Subcutaneous abdominal adipose tissue (tissue), 5 donors: ENCODE data around the gene NALF2.

Experiments
- H3K27ac ChIP-seq: one replicate; pipeline ENCODE4 v1.7.0; 2013; ENCODE audit warnings: low read depth, mild to moderate bottlenecking, inconsistent platforms, low read length, moderate library complexity
- H3K27me3 ChIP-seq, 5 donors: one replicate each; pipeline ENCODE4 v1.7.0; 2013; ENCODE audit warnings: low read length in 5 of 5, inconsistent platforms in 1 of 5; ENCODE audit not compliant: control insufficient read depth in 5 of 5, insufficient read depth in 4 of 5
- H3K36me3 ChIP-seq, 5 donors: one replicate each; pipeline ENCODE4 v1.7.0; 2013; ENCODE audit warnings: low read length in 5 of 5; ENCODE audit not compliant: control insufficient read depth in 5 of 5, insufficient read depth in 5 of 5
- H3K4me1 ChIP-seq, 5 donors: one replicate each; pipeline ENCODE4 v1.7.0; 2013; ENCODE audit warnings: low read length in 5 of 5, mild to moderate bottlenecking in 3 of 5, moderate library complexity in 1 of 5; ENCODE audit not compliant: control insufficient read depth in 5 of 5, insufficient read depth in 5 of 5
- H3K4me3 ChIP-seq, 5 donors: one replicate each; pipeline ENCODE4 v1.7.0; 2013; ENCODE audit warnings: low read length in 5 of 5, low read depth in 1 of 5
- H3K9ac ChIP-seq, 5 donors: one replicate each; pipeline ENCODE4 v1.7.0; 2013; ENCODE audit warnings: low read length in 5 of 5, mild to moderate bottlenecking in 4 of 5, moderate library complexity in 3 of 5
- H3K9me3 ChIP-seq, 5 donors: one replicate each; pipeline ENCODE4 v1.7.0; 2013; ENCODE audit warnings: low read length in 5 of 5; ENCODE audit not compliant: control insufficient read depth in 5 of 5
- donor health status: healthy.
- donor health status: healthy.
- donor health status: healthy.
- donor health status: healthy.
- donor health status: healthy.

The NALF2 gene

DNA sequence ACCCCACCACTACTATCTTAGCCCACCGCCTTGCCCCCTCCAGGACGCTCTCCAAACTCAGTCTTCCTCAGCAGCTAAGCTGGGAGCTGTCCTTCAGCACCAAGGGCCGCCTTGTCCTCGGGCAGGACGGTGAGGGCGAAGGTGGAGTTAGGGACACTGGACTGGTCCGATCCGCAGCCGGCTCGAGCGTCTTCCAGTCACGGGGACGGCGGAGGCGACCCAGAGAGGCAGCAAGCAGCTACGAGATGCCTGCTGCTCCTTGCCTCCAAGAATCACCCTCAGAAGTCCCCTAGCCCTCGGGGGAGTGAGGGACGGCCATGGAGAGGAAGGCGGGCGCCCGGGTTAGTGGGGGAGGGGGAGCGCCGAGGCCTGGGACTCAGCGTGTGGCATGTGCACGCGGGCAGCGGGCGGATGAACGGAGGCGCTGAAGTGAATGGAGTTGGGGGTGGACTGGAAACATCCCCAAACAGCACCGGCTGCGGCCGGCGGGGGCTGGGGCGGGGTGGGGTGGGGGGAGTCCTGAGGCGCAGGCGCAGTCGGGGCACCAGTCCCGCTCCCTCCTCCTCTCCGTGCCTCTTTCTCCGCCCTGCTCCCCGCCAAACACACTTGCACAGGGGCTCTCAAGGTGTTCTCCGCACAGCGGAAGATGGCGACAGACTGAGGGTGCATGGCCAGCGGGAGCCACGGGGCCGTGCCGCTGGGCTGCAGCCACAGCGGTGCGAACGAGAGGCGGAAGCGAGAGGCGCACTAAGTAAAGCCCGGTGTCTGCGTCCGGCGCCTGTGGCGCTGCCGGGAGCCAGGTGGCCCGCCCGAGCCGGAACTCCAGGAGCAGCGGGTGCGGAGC is at the start of gene NALF2:
NALF2 (plus strand) TSS at position 545 of the 844 bp plus-strand sequence. CDS start 957 bp downstream, outside the sequence.
- peaks cover 0 to 15% (median 5%) of the 10 kb centered on the region in 5 donors for H3K9me3 ChIP-seq
- H3K9ac ChIP-seq: no peak within 1 kb of the TSS
- peak within 1 kb of the TSS in 4 of 5 donors; percentile 56 to 66 (median 60) for H3K4me3 ChIP-seq
- no peaks in the 10 kb centered on the region for H3K36me3 ChIP-seq
- H3K27me3 ChIP-seq: peaks cover 0 to 57% (median 47%) of the 10 kb centered on the region in 5 donors
- peaks cover 0 to 16% (median 4%) of the 10 kb centered on the region in 5 donors for H3K4me1 ChIP-seq
- no peak within 1 kb of the TSS for H3K27ac ChIP-seq

DNA sequence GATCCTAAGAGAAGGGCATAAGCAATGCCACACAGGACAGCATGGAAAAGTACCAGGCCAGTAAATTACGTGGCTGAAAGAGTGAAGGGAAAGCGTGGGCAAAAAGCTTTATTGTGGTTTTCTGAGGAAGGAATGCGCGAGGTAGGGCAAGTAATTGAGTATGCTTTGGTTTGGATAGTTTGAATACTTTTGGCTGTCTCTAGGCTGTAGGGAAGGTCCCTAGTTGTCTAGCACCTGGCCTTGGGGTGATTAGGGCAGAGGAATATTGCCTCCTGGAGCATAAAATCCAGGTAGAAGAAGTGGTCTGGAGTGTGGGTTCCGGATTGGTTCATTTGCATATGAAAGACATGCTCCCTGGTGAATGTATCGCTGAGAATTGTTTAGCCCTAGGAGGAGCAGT is 46.4 kb upstream of the NALF2 start:
- Histone ChIP-seq H3K27me3 (peaks cover 0 to 5% (median 0%) of the 10 kb centered on the region in 5 donors), H3K36me3 (no peaks in the 10 kb centered on the region), H3K9me3 (peaks cover 0 to 3% (median 0%) of the 10 kb centered on the region in 5 donors), H3K4me1 (no peaks in the 10 kb centered on the region), H3K9ac (no peak overlapping the region), H3K4me3 (no peak overlapping the region), H3K27ac (no peak overlapping the region)

DNA sequence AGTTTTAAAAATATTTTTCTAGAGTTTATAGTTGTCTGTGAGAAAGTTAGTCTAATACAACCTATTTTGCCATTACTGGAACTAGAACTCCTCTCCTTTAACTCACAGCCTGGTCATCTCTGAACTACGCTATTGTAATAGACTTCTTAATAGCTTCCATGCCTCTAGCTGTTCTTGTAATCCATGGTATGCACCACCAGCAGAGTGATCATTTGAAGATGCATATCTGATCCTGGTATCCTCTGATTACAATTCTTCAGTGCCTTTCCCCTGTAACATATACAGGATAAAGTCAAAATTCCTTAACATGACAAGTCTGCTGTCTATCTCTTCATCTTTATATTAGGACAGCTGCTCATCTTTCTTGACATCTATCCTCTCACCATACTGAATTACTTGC is 37.6 kb upstream of the NALF2 start:
- no peak overlapping the region for H3K9ac ChIP-seq
- H3K27me3 ChIP-seq: peaks cover 0 to 19% (median 8%) of the 10 kb centered on the region in 5 donors
- H3K27ac ChIP-seq: no peak overlapping the region
- no peaks in the 10 kb centered on the region for H3K4me1 ChIP-seq
- H3K9me3 ChIP-seq: peaks cover 0 to 3% (median 0%) of the 10 kb centered on the region in 5 donors
- no peaks in the 10 kb centered on the region for H3K36me3 ChIP-seq
- H3K4me3 ChIP-seq: no peak overlapping the region

DNA sequence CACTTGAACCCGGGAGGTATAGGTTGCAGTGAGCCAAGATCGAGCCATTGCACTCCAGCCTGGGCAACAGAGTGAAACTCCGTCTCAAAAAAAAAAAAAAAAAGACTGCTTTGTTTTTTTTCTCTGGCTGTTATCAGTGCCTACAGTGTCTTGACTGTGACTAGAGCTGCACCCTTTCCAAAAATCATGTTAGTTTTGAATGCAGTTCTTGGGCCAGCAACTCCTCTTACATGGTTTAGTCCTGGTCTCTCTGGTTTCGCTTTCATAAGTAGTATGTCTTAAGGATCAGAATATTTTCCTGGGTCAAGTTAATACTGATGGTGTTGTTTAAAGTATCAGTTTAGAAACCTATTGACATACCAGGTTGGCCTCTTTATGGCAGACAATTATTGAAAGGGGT is 34.2 kb upstream of the NALF2 start:
- Histone ChIP-seq H3K27ac (no peak overlapping the region), H3K4me1 (no peaks in the 10 kb centered on the region), H3K27me3 (peaks cover 0 to 27% (median 8%) of the 10 kb centered on the region in 5 donors), H3K4me3 (no peak overlapping the region), H3K9ac (no peak overlapping the region), H3K9me3 (no peaks in the 10 kb centered on the region), H3K36me3 (no peaks in the 10 kb centered on the region)

DNA sequence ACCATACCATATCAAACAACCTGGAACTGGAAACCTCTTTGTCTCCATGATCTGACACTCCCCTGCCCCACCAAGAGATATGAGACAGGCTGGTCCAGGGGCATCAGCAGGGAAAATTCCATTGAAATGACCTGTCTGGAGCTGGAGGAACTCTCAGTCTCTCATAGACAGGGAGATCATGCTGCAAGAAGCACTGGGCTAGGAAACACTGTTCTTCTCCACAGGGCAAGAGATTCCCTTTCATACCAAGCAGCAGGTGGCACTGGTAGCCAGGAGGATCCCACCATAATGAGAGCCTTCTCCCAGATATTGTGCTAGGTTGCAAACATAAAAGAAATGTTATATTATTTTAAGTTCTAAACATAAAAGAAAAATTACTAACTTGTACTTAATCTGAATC is 14.5 kb upstream of the NALF2 start:
- H3K9me3 ChIP-seq: peaks cover 0 to 5% (median 3%) of the 10 kb centered on the region in 5 donors
- peaks cover 7 to 30% (median 11%) of the 10 kb centered on the region in 5 donors for H3K27me3 ChIP-seq
- no peaks in the 10 kb centered on the region for H3K36me3 ChIP-seq
- H3K9ac ChIP-seq: no peak overlapping the region
- H3K4me1 ChIP-seq: no peaks in the 10 kb centered on the region
- no peak overlapping the region for H3K27ac ChIP-seq
- no peak overlapping the region for H3K4me3 ChIP-seq

DNA sequence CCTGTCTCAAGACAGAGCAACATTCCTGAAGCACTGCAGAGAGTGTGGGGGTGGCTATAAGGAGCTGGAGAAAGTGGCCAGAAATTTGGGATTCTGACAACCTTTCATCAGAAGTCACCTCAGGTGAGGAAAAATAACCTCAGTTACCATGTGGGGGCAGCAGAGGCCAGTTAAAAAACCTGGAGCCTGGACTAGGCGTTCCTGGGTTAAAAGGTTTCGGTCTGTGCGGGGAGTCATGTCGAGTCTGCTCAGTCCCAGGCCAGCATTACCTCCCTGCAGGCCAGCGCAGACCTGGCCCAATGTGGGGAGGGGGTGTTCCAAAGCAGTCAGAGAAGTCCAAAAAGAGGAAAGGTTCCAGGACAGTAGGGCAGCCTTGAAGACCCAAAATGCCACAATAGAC is 10.9 kb upstream of the NALF2 start:
- Histone ChIP-seq H3K9me3 (peaks cover 0 to 5% (median 3%) of the 10 kb centered on the region in 5 donors), H3K36me3 (no peaks in the 10 kb centered on the region), H3K27me3 (peaks cover 7 to 39% (median 19%) of the 10 kb centered on the region in 5 donors), H3K9ac (no peak overlapping the region), H3K27ac (no peak overlapping the region), H3K4me1 (no peaks in the 10 kb centered on the region), H3K4me3 (no peak overlapping the region)

DNA sequence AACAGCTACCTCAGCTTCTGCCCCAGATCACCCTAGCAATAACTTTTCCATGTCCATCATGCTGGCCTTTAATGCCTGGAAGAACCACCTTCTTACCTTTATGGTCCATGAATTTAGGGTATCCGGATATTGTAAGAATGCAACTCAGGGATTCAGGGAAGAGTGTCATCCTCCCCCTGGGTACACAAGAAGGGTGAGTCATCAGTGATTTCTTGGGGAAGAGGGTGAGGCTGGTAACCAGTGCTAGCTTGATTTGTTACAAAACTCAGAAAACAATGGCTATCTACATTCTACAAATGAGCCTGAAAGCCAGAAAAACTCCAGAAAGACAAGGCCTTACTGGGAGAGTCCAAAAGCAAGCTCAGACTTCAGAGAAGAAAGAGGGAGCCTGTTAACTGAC is 10.4 kb upstream of the NALF2 start:
- Histone ChIP-seq H3K9ac (no peak overlapping the region), H3K4me1 (no peaks in the 10 kb centered on the region), H3K36me3 (no peaks in the 10 kb centered on the region), H3K9me3 (peaks cover 0 to 5% (median 3%) of the 10 kb centered on the region in 5 donors), H3K27me3 (peaks cover 6 to 42% (median 19%) of the 10 kb centered on the region in 5 donors), H3K27ac (no peak overlapping the region), H3K4me3 (no peak overlapping the region)

DNA sequence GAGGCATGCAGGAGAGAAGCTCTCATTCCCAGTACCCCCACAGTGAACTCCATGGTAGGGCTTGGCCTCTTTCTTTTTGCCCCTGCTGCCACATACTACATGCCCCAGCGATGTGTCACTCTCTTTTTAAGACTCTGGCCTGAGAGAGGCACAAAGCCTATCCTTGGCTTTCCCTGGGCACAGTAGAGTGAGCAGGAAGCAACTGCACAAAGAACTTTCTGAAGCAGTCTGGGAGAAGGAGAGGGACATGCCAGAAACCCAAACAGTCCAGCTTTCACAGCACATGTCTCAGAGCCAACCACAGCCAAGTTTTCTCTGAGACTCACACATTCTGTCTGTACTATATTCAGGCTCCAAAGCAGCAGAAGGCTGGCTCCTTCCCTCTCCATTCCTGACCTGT is 7.9 kb upstream of the NALF2 start:
- Histone ChIP-seq H3K9ac (no peak overlapping the region), H3K4me3 (no peak overlapping the region), H3K27ac (no peak overlapping the region), H3K4me1 (no peaks in the 10 kb centered on the region), H3K27me3 (peaks cover 0 to 49% (median 22%) of the 10 kb centered on the region in 5 donors), H3K36me3 (no peaks in the 10 kb centered on the region), H3K9me3 (peaks cover 0 to 15% (median 5%) of the 10 kb centered on the region in 5 donors)

DNA sequence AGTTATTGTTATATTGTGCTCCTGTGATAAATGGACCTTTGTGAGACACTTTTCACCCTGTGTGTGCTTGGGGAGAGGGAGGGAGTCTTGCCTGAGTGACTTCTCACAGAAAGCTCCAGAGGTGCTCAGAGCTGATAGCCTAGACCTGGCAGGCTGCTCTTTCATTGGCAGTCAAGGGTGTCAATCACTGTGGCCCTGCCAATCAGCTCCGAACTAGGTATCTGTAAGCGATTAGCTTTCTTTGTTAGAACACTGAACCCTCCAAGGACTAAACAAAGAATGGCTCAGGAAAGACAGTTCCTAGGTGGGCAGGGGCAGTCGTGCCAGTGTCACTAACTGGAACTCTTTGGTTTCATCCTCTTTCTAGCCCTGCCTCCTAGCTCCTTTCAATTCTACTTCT is 2.7 kb upstream of the NALF2 start:
- H3K27ac ChIP-seq: no peak overlapping the region
- no peak overlapping the region for H3K4me3 ChIP-seq
- no peaks in the 10 kb centered on the region for H3K36me3 ChIP-seq
- peaks cover 0 to 16% (median 4%) of the 10 kb centered on the region in 5 donors for H3K4me1 ChIP-seq
- no peak overlapping the region for H3K9ac ChIP-seq
- H3K27me3 ChIP-seq: peaks cover 0 to 44% (median 26%) of the 10 kb centered on the region in 5 donors
- H3K9me3 ChIP-seq: peaks cover 0 to 15% (median 5%) of the 10 kb centered on the region in 5 donors

DNA sequence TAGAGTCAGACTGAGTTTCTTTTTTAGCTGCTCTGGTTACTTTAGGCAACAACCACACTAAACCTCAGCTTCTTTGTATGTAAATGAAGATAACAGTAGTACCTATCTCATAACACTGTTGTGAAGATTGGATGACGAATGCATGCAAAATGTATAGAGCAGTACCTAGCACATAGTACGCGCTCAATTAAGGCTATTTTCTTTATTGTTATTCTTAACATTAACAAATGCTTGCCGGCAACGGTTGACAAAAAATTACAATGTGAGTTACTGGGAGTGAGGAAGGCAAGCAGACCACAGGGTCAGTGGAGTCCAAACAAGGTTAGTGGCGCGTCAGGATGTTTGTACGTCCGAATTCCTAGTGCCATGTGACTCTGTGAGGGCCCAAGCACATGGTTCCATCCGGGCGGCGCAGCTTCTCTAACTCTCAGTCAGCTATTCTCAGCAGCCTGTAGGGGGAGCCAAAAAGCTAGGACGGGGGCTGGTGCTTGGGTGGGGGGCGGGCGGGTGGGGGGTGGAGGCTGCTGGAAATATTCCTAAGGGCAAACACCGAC is 821 bp upstream of the NALF2 start:
- H3K4me3 ChIP-seq: no peak overlapping the region
- H3K36me3 ChIP-seq: no peaks in the 10 kb centered on the region
- peaks cover 0 to 52% (median 41%) of the 10 kb centered on the region in 5 donors for H3K27me3 ChIP-seq
- no peak overlapping the region for H3K27ac ChIP-seq
- peaks cover 0 to 16% (median 4%) of the 10 kb centered on the region in 5 donors for H3K4me1 ChIP-seq
- no peak overlapping the region for H3K9ac ChIP-seq
- peaks cover 0 to 15% (median 5%) of the 10 kb centered on the region in 5 donors for H3K9me3 ChIP-seq
